ENCODE data around the gene GOLGA3. TPM values are rescaled to one million over a fixed set of nuclear protein-coding genes. Genes with fewer than 3 reads are reported as not detected.
"Not testable (repeated sequence)": the region's sequence is repeated elsewhere in the genome, so short reads cannot be mapped to it uniquely, and the experiment has no call there.

The GOLGA3 gene
- total RNA-seq (ENCODE audit: low replicate concordance) = 88.3 and 104 TPM in 2 replicates

- H3K4me3 ChIP-seq (ENCODE audit: low read depth, low read length) = peak within 1 kb of the TSS; percentile 99
- DNase-seq (ENCODE audit: low read depth) = peak; percentile 95
- no peak for TF ChIP-seq CTCF (IDR thresholded peaks at IDR 0.05; ENCODE audit: insufficient read depth, low read length)
Measured at GRCh38 chr12:132828706-132829534, at the start of gene GOLGA3. Gene GOLGA3, minus strand, starts transcription at chr12:132828869. Its CDS starts 6,741 bp downstream, at chr12:132822128.

GRCh38 chr12:132874620-132875019, 46.0 kb upstream of the GOLGA3 start:
- not testable (repeated sequence) for DNase-seq (ENCODE audit: low read depth); H3K4me3 ChIP-seq (ENCODE audit: low read depth, low read length)

- TF ChIP-seq CTCF (IDR thresholded peaks at IDR 0.05; ENCODE audit: insufficient read depth, low read length) = no peak
- no peak overlapping the region for H3K4me3 ChIP-seq (ENCODE audit: low read depth, low read length)
- DNase-seq (ENCODE audit: low read depth) = no peak
Measured at GRCh38 chr12:132874175-132874574, 45.5 kb upstream of the GOLGA3 start.

GRCh38 chr12:132873724-132874123, 45.1 kb upstream of the GOLGA3 start:
- H3K4me3 ChIP-seq (ENCODE audit: low read depth, low read length) = no peak overlapping the region
- no peak for DNase-seq (ENCODE audit: low read depth)
- no peak for TF ChIP-seq CTCF (IDR thresholded peaks at IDR 0.05; ENCODE audit: insufficient read depth, low read length)

GRCh38 chr12:132872975-132873421, 44.3 kb upstream of the GOLGA3 start:
- TF ChIP-seq CTCF (IDR thresholded peaks at IDR 0.05; ENCODE audit: insufficient read depth, low read length) = no peak
- DNase-seq (ENCODE audit: low read depth) = no peak
- no peak overlapping the region for H3K4me3 ChIP-seq (ENCODE audit: low read depth, low read length)

- no peak for DNase-seq (ENCODE audit: low read depth)
- no peak overlapping the region for H3K4me3 ChIP-seq (ENCODE audit: low read depth, low read length)
- no peak for TF ChIP-seq CTCF (IDR thresholded peaks at IDR 0.05; ENCODE audit: insufficient read depth, low read length)
Measured at GRCh38 chr12:132872073-132872855, 43.6 kb upstream of the GOLGA3 start.

- H3K4me3 ChIP-seq (ENCODE audit: low read depth, low read length) = no peak overlapping the region
- no peak for TF ChIP-seq CTCF (IDR thresholded peaks at IDR 0.05; ENCODE audit: insufficient read depth, low read length)
- no peak for DNase-seq (ENCODE audit: low read depth)
Measured at GRCh38 chr12:132869551-132869950, 40.9 kb upstream of the GOLGA3 start.

Data from fibroblast of the aortic adventitia (primary cell).